Posterior cingulate gyrus (tissue), 11 donors: ENCODE data around the gene SLC28A3.

ENCODE experiments used
- DNase-seq, 10 donors: peaks; one replicate each; pipeline versions ENCODE4 v3.0.0 to v3.0.0-alpha.2; 2020 to 2021; ENCODE audit warnings: mixed read lengths in 3 of 10
- intact Hi-C: fragments of 100-400 bp; cut with DNase I; formaldehyde crosslinking; loops from one replicate; pipeline ENCODE4 v1.15.1; 2023

The SLC28A3 gene

DNA sequence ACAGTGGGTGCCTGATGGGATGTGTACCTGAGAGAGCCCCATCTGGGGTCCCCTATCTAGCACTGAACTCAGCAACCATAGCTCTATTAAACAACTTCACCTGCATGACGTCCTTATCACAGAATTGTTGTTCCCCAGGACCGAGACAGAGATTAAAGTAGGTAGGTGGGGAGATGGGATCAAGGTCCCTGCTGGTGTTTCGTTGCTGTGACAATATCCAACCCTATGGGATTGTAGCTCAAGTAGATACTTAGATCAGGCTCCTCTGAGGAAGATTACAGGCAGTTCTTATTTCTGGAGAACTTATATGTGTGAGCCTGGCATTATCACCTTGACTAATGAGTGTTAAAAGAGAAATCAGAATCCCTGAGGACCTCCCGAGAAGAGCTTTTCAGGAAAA, 84.9 kb downstream of the SLC28A3 start:
- intact Hi-C loops: no loop called here
- no peak for DNase-seq

DNA sequence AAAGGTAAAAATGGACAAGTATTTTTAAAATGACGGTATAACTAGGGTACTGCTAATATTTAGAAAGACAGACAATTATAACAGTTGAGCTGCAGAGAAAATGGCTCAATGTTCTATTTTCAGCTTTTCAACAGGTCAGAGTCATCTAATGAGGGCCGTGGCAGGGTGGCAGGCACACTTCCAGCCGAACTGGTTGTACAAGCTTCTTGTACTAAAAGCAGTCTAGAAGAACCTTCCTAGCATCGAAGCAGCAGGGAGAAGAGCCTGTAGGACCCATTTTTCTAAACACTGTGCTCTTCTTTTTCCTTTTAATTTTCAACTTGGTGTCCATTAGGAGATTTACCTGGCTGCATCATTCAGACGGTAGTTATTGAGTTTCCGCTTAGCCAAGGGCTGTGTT, 85.6 kb downstream of the SLC28A3 start:
- DNase-seq: no peak
- intact Hi-C loops: no loop called here

DNA sequence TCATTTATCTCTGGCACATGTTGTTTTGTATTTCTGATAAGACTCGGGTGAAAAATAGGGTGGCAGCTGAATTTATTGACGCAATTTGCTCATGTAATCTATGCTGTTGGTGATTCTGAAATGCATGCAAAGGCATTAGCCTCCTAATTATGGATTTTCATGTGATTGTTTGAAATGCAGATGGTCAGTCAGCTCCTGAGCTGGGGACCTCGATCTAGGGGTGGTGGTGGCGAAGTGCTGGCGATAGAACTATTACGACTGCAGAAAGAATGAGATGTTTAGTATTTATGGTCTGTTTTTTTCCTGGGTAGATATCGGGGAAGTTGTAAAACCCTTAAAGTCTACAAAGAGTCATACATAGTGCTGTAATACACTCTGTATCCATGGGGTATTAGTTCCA, 88.6 kb downstream of the SLC28A3 start:
- intact Hi-C loops: no loop called here
- DNase-seq: no peak

DNA sequence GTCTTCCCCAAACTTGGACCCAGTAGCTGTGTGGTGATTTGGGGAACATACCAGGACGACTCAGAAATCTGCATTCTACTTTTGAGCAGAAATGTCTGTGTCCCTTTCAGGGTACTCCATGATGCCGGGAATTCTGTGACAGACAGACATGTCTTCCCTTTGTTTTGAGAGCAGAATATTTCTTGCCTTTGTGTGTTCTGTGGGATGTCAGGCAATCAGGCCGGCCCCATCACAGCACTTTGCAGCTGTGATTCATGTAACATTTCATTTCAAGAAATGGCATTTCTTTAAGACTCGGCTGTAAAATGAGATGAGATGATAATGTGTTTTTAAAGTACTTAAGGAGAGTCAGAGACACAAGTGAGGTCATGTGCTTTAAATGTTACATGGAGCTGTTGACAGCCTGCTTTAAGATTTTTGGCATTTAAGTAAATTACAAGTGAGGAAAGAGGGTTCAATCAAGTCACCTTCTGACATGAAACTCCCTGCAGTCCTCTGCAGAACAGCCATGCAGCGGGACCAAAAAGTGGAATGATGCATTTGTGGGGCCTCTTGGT, 98.7 kb downstream of the SLC28A3 start:
- intact Hi-C loops: no loop called here
- DNase-seq: no peak

DNA sequence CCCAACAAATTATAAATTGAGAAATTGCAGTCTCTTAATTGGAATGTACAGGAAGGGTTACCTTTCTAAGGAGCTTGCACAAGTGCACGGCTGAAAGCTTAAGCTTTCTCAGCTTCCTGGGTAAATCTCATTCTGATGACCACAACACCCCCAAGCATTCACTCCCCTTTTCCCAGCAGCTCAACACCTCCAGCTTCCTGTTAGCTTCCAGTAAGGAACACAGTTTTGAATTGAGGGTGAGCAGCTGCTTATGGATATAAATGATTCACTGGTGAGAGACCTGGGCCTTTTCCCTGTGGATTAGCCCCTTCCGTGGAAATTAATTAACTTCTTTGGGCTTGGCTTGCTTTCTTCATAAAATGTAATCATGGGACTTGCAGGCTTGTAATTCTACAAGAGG, 101.2 kb downstream of the SLC28A3 start:
- no peak for DNase-seq
- intact Hi-C loops: no loop called here

DNA sequence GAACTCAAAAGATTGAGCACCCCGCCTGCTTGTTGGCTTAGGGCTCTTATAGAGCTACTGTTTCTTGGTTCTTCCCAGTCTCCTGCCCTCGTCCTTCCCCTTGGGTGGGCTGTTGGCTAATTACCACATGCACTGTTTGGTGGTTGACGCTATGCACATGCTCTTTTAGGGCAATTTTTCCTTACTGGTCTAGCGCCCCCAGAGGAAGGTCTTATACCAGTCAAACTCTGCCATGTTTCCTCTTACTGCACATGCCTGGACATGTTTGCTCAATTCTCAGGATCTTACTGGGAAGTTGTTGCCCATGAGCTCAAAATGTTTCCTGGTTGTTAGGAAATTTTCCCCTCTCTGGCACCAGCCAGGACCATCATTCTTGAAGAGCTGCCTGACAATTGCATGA, 101.9 kb downstream of the SLC28A3 start:
- no peak for DNase-seq
- intact Hi-C loops: no loop called here

DNA sequence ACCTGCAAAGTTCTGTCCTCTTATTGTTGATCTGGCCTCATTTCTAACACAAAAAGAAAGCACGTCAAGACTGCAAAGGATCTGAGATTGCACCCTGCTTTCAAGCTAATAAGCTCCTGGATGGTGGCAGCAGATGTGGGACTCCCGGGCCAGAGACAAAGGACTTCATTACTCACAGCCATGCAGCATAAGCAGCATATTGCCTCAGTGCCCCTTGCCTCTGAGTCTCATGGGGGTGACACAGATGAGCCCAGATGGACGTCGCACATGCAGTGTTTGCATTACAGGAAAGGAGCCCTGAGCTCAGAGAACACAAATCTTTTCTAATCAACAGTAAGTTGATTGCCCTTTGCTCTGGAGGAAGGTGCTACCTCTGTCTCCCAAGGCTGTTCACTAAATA, 105.0 kb downstream of the SLC28A3 start:
- intact Hi-C loops: no loop called here

DNA sequence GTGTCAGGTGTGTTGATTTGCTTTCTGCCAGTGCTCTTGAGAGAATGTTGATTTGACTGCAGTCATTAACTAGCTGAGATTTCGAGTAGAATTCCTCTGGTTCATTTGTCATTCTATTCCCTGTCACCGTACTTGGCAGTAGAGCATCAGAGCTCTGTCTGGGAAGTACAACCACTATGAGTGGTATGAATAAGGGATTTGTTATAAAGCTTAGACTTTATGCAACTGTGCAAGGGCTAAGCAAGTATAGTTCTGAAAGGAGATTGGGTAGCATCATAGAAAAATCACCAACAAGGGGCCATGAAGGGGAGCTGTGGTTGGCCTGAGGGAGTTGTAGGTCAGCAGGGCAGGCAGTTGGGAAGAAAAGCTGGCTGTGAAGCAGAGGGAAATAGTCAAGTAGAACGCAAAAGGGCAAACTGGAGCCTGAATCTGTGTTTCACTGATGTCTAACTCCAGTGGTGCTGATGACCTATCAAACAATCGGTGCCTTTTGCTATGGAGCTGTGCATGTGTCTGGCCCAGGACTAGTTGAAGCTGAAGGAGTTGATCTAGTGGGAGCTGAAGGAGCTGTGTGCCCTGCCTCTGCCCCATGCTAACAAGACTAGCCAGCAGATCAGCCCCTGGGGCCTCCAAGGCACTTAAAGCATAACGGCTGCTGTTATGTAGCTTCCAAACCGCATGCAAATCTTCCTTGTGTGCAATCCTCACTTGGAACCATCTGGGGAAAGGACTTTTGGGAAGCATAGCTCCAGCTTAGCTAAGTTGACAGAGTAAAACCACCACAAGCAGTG, 110.0 kb downstream of the SLC28A3 start:
- no peak for DNase-seq
- intact Hi-C loops: no loop called here

More for the DNA sequence above, 105.0 kb downstream of the SLC28A3 start:
- no peak for DNase-seq

DNA sequence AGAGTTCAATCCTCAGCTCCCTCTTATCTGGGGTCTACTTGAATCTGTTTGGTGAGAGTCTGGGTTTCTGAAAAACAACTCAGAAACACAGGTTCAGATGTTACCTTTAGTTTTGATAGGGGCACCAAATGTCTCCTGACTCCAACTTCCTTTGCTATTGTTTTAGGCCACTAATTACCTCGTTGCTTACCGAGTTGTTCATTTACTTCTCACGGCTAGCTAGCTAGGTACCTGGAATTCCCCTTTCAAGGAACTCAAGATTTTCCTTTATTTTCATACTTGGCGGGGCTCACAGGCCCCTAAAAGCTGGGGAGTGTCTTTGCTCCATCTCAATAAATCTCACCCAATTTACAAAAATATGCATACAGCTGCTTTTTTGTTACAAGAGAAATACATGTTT, 111.4 kb downstream of the SLC28A3 start:
- intact Hi-C loops: no loop called here
- DNase-seq: no peak

DNA sequence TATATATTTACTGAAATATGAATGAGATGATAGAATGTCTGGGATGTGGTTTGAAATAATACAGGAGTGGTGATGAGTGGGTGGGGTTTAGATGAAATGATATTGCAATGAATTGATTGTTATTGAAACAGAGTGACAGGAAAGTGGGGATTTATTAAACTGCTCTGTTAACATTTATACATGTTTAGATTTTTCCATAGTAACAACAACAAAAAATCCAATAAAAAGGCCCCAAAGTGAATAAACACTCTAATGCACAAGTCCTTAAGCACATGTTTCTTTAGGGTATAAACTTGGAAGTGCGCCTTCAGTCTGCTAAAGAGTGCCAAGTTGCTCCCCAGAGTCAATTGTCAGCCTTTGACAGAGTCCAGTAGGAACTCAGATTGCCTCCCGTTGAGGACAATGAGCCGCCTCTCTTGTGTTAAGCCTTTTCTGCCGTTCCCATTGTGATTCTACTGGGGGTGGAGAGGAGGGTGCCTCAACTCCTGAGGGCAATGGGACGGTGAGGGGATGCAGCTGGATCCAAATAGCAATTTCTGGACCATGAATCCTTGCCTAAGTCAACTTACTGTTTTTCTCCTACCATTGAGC, 112.3 kb downstream of the SLC28A3 start:
- no peak for DNase-seq
- intact Hi-C loops: no loop called here

DNA sequence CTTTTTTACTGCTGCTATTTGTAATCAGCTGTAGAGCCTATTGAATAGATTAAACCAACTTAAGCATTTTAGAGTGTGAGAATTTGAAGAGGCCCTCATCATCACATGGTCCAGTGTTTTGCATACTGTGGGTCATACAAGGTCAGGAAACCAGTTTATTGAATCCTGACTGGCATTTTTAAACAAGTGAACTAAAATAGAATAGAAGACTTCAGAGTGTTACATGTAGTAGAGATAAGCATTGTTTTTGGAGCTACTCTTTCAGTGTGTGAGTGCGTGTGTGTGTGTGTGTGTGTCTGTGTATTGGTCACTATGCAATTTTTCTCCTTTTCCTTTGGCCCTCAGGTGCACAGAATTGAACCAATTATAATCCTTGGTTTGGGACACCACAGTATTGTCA, 114.4 kb downstream of the SLC28A3 start:
- intact Hi-C loops: no loop called here
- no peak for DNase-seq
